ENCODE measurements around the gene CHRNA4. TPM values are rescaled to one million over a fixed set of nuclear protein-coding genes. Genes with fewer than 3 reads are reported as not detected.

CHRNA4 gene
- total RNA-seq, 2 donors from 2014 or later = not detected

GRCh38 chr20:63354636-63355350 lies 6.4 kb downstream of the CHRNA4 start:
- DNase-seq (ENCODE audit: low spot score) (no peak), ATAC-seq (ENCODE audit: insufficient number of reproducible peaks, low FRiP score, low read depth) (no peak)
- no peaks in the 10 kb centered on the region for H3K9me3 ChIP-seq
- no peak overlapping the region for H3K4me3 ChIP-seq
- TF ChIP-seq CTCF (IDR thresholded peaks at IDR 0.05) = no peak
- no peak overlapping the region for H3K27ac ChIP-seq
- no peaks in the 10 kb centered on the region for H3K27me3 ChIP-seq (replicated peaks; ENCODE audit: insufficient read depth)
- H3K36me3 ChIP-seq = no peaks in the 10 kb centered on the region
- no peaks in the 10 kb centered on the region for H3K4me1 ChIP-seq (ENCODE audit: control insufficient read depth in 1 of 2, low read depth in 2 of 2)

- Histone ChIP-seq H3K4me1 (ENCODE audit: control insufficient read depth in 1 of 2, low read depth in 2 of 2) (no peaks in the 10 kb centered on the region), H3K4me3 (no peak overlapping the region), H3K36me3 (no peaks in the 10 kb centered on the region), H3K9me3 (no peaks in the 10 kb centered on the region), H3K27me3 (replicated peaks; ENCODE audit: insufficient read depth) (no peaks in the 10 kb centered on the region), H3K27ac (no peak overlapping the region)
- no peak for TF ChIP-seq CTCF (IDR thresholded peaks at IDR 0.05)
- no peak for DNase-seq (ENCODE audit: low spot score)
- ATAC-seq (ENCODE audit: insufficient number of reproducible peaks, low FRiP score, low read depth) = no peak
These were observed 8.3 kb downstream of the CHRNA4 start for GRCh38 chr20:63352811-63353221.

- DNase-seq (ENCODE audit: low spot score) = no peak
- Histone ChIP-seq H3K4me3 (no peak overlapping the region), H3K36me3 (no peaks in the 10 kb centered on the region), H3K27ac (no peak overlapping the region), H3K9me3 (no peaks in the 10 kb centered on the region), H3K27me3 (replicated peaks; ENCODE audit: insufficient read depth) (no peaks in the 10 kb centered on the region), H3K4me1 (ENCODE audit: control insufficient read depth in 1 of 2, low read depth in 2 of 2) (no peaks in the 10 kb centered on the region)
- TF ChIP-seq CTCF (IDR thresholded peaks at IDR 0.05) = no peak
- no peak for ATAC-seq (ENCODE audit: insufficient number of reproducible peaks, low FRiP score, low read depth)
These were observed 9.1 kb downstream of the CHRNA4 start for GRCh38 chr20:63351811-63352591.

- TF ChIP-seq CTCF (IDR thresholded peaks at IDR 0.05) = no peak
- no peak for ATAC-seq (ENCODE audit: insufficient number of reproducible peaks, low FRiP score, low read depth)
- Histone ChIP-seq H3K27ac (no peak overlapping the region), H3K4me1 (ENCODE audit: control insufficient read depth in 1 of 2, low read depth in 2 of 2) (no peaks in the 10 kb centered on the region), H3K36me3 (no peaks in the 10 kb centered on the region), H3K4me3 (no peak overlapping the region), H3K9me3 (no peaks in the 10 kb centered on the region), H3K27me3 (replicated peaks; ENCODE audit: insufficient read depth) (no peaks in the 10 kb centered on the region)
- no peak for DNase-seq (ENCODE audit: low spot score)
These were observed 9.8 kb downstream of the CHRNA4 start for GRCh38 chr20:63351326-63351700.

GRCh38 chr20:63350597-63351325 lies 10.4 kb downstream of the CHRNA4 start:
- no peak overlapping the region for H3K4me3 ChIP-seq
- H3K27ac ChIP-seq = no peak overlapping the region
- no peaks in the 10 kb centered on the region for H3K27me3 ChIP-seq (replicated peaks; ENCODE audit: insufficient read depth)
- H3K4me1 ChIP-seq (ENCODE audit: control insufficient read depth in 1 of 2, low read depth in 2 of 2) = no peaks in the 10 kb centered on the region
- H3K36me3 ChIP-seq = no peaks in the 10 kb centered on the region
- no peak for TF ChIP-seq CTCF (IDR thresholded peaks at IDR 0.05)
- ATAC-seq (ENCODE audit: insufficient number of reproducible peaks, low FRiP score, low read depth) (no peak), DNase-seq (ENCODE audit: low spot score) (no peak)
- H3K9me3 ChIP-seq = no peaks in the 10 kb centered on the region
